GM23248 (cell line): ENCODE data around the gene UBASH3B. TPM values are rescaled to one million over a fixed set of nuclear protein-coding genes. Genes with fewer than 3 reads are reported as not detected.
"Not testable (repeated sequence)": the region's sequence is repeated elsewhere in the genome, so short reads cannot be mapped to it uniquely, and the experiment has no call there.

Experiments
- DNase-seq: peaks from one replicate; pipeline ENCODE4 v3.0.0-alpha.2; 2015
- H2AFZ ChIP-seq: fragments of 200-600 bp; sonication (generic); 2 replicates; pipeline ENCODE4 v1.6.1; 2016; ENCODE audit warnings: antibody characterized with exemption
- H3F3A ChIP-seq: fragments of 200-600 bp; sonication (generic); 2 replicates; pipeline ENCODE4 v1.6.1; 2016; ENCODE audit warnings: mild to moderate bottlenecking, antibody characterized with exemption, mixed run types; ENCODE audit not compliant: insufficient read depth
- H3K27ac ChIP-seq: fragments of 200-600 bp; sonication (generic); 2 replicates; pipeline ENCODE4 v1.5.1; 2016; ENCODE audit warnings: mild to moderate bottlenecking
- H3K27me3 ChIP-seq: fragments of 200-600 bp; sonication (generic); replicated peaks from 2 replicates; pipeline ENCODE4 v1.6.1; 2016; ENCODE audit warnings: mild to moderate bottlenecking; ENCODE audit not compliant: insufficient read depth
- H3K36me3 ChIP-seq: fragments of 200-600 bp; sonication (generic); 2 replicates; pipeline ENCODE4 v1.6.1; 2016; ENCODE audit warnings: low read depth, mild to moderate bottlenecking
- H3K4me1 ChIP-seq: fragments of 200-600 bp; sonication (generic); 2 replicates; pipeline ENCODE4 v1.6.1; 2016; ENCODE audit warnings: mild to moderate bottlenecking; ENCODE audit not compliant: insufficient read depth
- H3K4me2 ChIP-seq: fragments of 200-600 bp; sonication (generic); one replicate; pipeline ENCODE4 v1.6.1; 2016; ENCODE audit warnings: mild to moderate bottlenecking; ENCODE audit not compliant: unreplicated experiment
- H3K4me3 ChIP-seq: fragments of 200-600 bp; sonication (generic); 2 replicates; pipeline ENCODE4 v1.5.1; 2016; ENCODE audit warnings: mild to moderate bottlenecking
- H3K79me2 ChIP-seq: fragments of 200-600 bp; sonication (generic); 2 replicates; pipeline ENCODE4 v1.6.1; 2016; ENCODE audit warnings: mild to moderate bottlenecking; ENCODE audit not compliant: insufficient read depth
- H3K9ac ChIP-seq: fragments of 200-600 bp; sonication (generic); 2 replicates; pipeline ENCODE4 v1.6.1; 2016; ENCODE audit warnings: mild to moderate bottlenecking
- H3K9me2 ChIP-seq: fragments of 200-600 bp; sonication (generic); 2 replicates; pipeline ENCODE4 v1.6.1; 2016; ENCODE audit warnings: mixed run types, mild to moderate bottlenecking, moderate library complexity; ENCODE audit not compliant: insufficient read depth
- H3K9me3 ChIP-seq: fragments of 200-600 bp; sonication (generic); one replicate; pipeline ENCODE4 v1.6.1; 2017; ENCODE audit warnings: low read depth
- H4K20me1 ChIP-seq: fragments of 200-600 bp; sonication (generic); 2 replicates; pipeline ENCODE4 v1.6.0; 2016; ENCODE audit not compliant: insufficient read depth
- EZH2 ChIP-seq: fragments of 200-600 bp; sonication (generic); IDR thresholded peaks from 2 replicates; pipeline ENCODE4 v1.6.1; 2018; ENCODE audit warnings: antibody characterized with exemption, mild to moderate bottlenecking; ENCODE audit not compliant: insufficient read depth, poor library complexity, severe bottlenecking
- EZH2phosphoT487 ChIP-seq: fragments of 200-600 bp; sonication (generic); IDR thresholded peaks from 2 replicates; pipeline ENCODE4 v1.6.1; 2018; ENCODE audit warnings: antibody characterized with exemption, moderate library complexity, mild to moderate bottlenecking, low read depth; ENCODE audit not compliant: insufficient read depth
- WGBS, 2 experiments: methylation state at CpG; one replicate each; pipeline ENCODE4 v1.1.6; 2015 to 2017; ENCODE audit warnings: low lambda C conversion rate in 2 of 2, low coverage in 1 of 2; ENCODE audit errors: missing lambda C conversion rate in 2 of 2; 5-methylcytosine and 5-hydroxymethylcytosine counted together
- in situ Hi-C: fragments of 300-500 bp; cut with MboI; formaldehyde crosslinking; loops from 2 replicates; pipeline ENCODE4 v1.15.0; 2020
- polyA plus RNA-seq: library from polyadenylated mRNA; unstranded; fragments of >200 nt; fragmentation: Nextera tagmentation; extraction: Ambion mirVana; gene quantifications from 2 replicates; pipeline ENCODE4 v1.2.1, GENCODE V29; 2016
- total RNA-seq: library from RNA; depleted of rRNA; stranded (reverse); fragments of >200 nt; shearing (Covaris generic); gene quantifications from 2 replicates; pipeline ENCODE4 v1.2.3, GENCODE V29; 2014

The UBASH3B gene
- total and polyA plus RNA-seq, 2 experiments from 2014 or later = 15.5 to 19.7 TPM

- no peaks in the 10 kb centered on the region for H4K20me1 ChIP-seq
- no peak for TF ChIP-seq EZH2phosphoT487
- no peak for TF ChIP-seq EZH2
- H3K79me2 ChIP-seq = no peaks in the 10 kb centered on the region
- no peaks in the 10 kb centered on the region for H3K9me2 ChIP-seq
- H3K4me2 ChIP-seq = no peak overlapping the region
- no peak overlapping the region for H3K9ac ChIP-seq
- H3K9me3 ChIP-seq = no peaks in the 10 kb centered on the region
- no peaks in the 10 kb centered on the region for H3K4me1 ChIP-seq
- no peaks in the 10 kb centered on the region for H3K36me3 ChIP-seq
- in situ Hi-C loops = loop anchor here (25.0 kb wide), 1 partner anchor 395 kb away; no protein-coding TSS in a partner anchor
- H3K4me3 ChIP-seq = no peak overlapping the region
- DNase-seq = peak; percentile 14
- peaks cover 3% of the 10 kb centered on the region for H3K27me3 ChIP-seq
- no peak overlapping the region for H3K27ac ChIP-seq
- WGBS, 2 experiments = 61% methylated on average over 5 of the region's 5 CpGs
- no peaks in the 10 kb centered on the region for H3F3A ChIP-seq
- H2AFZ ChIP-seq = no peak overlapping the region
Observed at GRCh38 chr11:122617297-122617696, 38.2 kb upstream of the UBASH3B start.

DNA sequence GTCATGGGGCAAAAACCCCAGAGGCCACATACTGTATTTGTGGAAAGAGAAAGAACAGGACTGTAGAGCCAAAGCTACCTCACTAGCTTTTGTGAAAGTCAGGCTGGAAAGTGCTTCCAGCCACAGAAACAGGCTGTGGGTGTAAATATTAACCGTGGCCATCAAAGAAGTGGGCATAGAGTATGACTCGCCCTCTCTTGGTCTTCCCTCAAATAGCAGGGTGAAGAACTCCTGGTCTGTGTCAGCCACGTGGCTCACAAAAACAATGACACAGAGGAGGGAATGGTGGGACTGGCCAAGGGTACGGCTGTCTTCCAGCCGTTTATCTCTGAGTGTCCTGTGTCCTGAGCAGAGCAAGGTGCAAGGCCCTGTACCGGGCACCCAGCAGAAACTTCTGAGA, 37.6 kb upstream of the UBASH3B start:
- Histone ChIP-seq H3F3A (no peaks in the 10 kb centered on the region), H3K9me2 (no peaks in the 10 kb centered on the region), H3K4me2 (no peak overlapping the region), H3K27me3 (peaks cover 3% of the 10 kb centered on the region), H3K9me3 (no peaks in the 10 kb centered on the region), H3K27ac (no peak overlapping the region), H3K4me1 (no peaks in the 10 kb centered on the region), H4K20me1 (no peaks in the 10 kb centered on the region), H3K9ac (no peak overlapping the region), H3K4me3 (no peak overlapping the region), H3K36me3 (no peaks in the 10 kb centered on the region), H2AFZ (no peak overlapping the region), H3K79me2 (no peaks in the 10 kb centered on the region)
- TF ChIP-seq EZH2 = no peak
- TF ChIP-seq EZH2phosphoT487 = no peak
- 76% methylated on average over 6 of the region's 6 CpGs for WGBS, 2 experiments
- DNase-seq = no peak
- in situ Hi-C loops = loop anchor here (25.0 kb wide), 1 partner anchor 394 kb away; no protein-coding TSS in a partner anchor

- no peak overlapping the region for H2AFZ ChIP-seq
- H3K27ac ChIP-seq = no peak overlapping the region
- no peaks in the 10 kb centered on the region for H3F3A ChIP-seq
- no peak overlapping the region for H3K9ac ChIP-seq
- no peak overlapping the region for H3K4me2 ChIP-seq
- in situ Hi-C loops = loop anchor here (25.0 kb wide), 1 partner anchor 393 kb away; no protein-coding TSS in a partner anchor
- WGBS, 2 experiments = 59% methylated on average over 19 of the region's 19 CpGs
- H3K9me2 ChIP-seq = no peaks in the 10 kb centered on the region
- H3K79me2 ChIP-seq = no peaks in the 10 kb centered on the region
- no peaks in the 10 kb centered on the region for H3K9me3 ChIP-seq
- no peaks in the 10 kb centered on the region for H4K20me1 ChIP-seq
- no peaks in the 10 kb centered on the region for H3K36me3 ChIP-seq
- TF ChIP-seq EZH2 (no peak), EZH2phosphoT487 (no peak)
- no peak overlapping the region for H3K4me3 ChIP-seq
- no peak for DNase-seq
- H3K27me3 ChIP-seq = peaks cover 3% of the 10 kb centered on the region
- H3K4me1 ChIP-seq = no peaks in the 10 kb centered on the region
Observed at GRCh38 chr11:122618927-122619326, 36.6 kb upstream of the UBASH3B start.

- H3K4me3 ChIP-seq = no peak overlapping the region
- no peaks in the 10 kb centered on the region for H3K9me2 ChIP-seq
- H3K9ac ChIP-seq = no peak overlapping the region
- no peaks in the 10 kb centered on the region for H4K20me1 ChIP-seq
- DNase-seq = no peak
- H3K27me3 ChIP-seq = peaks cover 3% of the 10 kb centered on the region
- no peaks in the 10 kb centered on the region for H3K4me1 ChIP-seq
- H3K79me2 ChIP-seq = no peaks in the 10 kb centered on the region
- H3K36me3 ChIP-seq = no peaks in the 10 kb centered on the region
- H3K9me3 ChIP-seq = no peaks in the 10 kb centered on the region
- H3K4me2 ChIP-seq = no peak overlapping the region
- in situ Hi-C loops = loop anchor here (25.0 kb wide), 1 partner anchor 393 kb away; no protein-coding TSS in a partner anchor
- H3K27ac ChIP-seq = no peak overlapping the region
- H2AFZ ChIP-seq = no peak overlapping the region
- TF ChIP-seq EZH2 (no peak), EZH2phosphoT487 (no peak)
- WGBS, 2 experiments = 86 to 88% methylated on average over 3 of the region's 3 CpGs
- no peaks in the 10 kb centered on the region for H3F3A ChIP-seq
Observed at GRCh38 chr11:122619757-122620156, 35.8 kb upstream of the UBASH3B start.

GRCh38 chr11:122625501-122625900, 30.0 kb upstream of the UBASH3B start:
- H3K79me2 ChIP-seq, H3K9me3 ChIP-seq, in situ Hi-C loops, H3K27ac ChIP-seq, H2AFZ ChIP-seq, H3K4me3 ChIP-seq, DNase-seq, H3K36me3 ChIP-seq, H3K4me1 ChIP-seq, H3K27me3 ChIP-seq, H3K4me2 ChIP-seq, H3F3A ChIP-seq, H3K9me2 ChIP-seq, H3K9ac ChIP-seq, H4K20me1 ChIP-seq: not testable (repeated sequence)
- 64 to 73% methylated on average over 7 of the region's 7 CpGs for WGBS, 2 experiments
